Glomerular visceral epithelial cell (primary cell): ENCODE measurements around the gene CAMK1D.

ENCODE experiments used
- DNase-seq: peaks from one replicate; pipeline ENCODE4 v3.0.0-alpha.2; 2016; ENCODE audit errors: extremely low spot score

The CAMK1D gene

DNA sequence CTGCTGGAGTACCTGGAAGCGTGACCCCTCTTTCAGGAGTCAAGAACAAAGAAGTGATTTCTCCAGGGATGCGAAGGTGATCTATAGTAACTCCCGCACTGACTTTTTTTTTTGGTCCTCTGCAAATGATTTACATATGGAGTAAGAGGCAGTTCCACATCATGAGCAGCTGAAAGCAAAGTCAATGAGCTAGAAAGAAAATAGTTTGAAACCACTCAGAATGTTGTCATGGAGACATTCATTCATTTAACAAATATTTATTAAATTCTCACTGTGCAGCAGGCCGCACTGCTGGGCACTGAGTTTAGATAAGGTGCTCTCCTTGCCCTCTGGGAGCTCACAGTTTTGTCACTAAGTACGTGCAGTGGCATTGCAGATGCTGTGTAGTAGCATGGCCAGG, 206.7 kb downstream of the CAMK1D start:
- peak; percentile 86 for DNase-seq

DNA sequence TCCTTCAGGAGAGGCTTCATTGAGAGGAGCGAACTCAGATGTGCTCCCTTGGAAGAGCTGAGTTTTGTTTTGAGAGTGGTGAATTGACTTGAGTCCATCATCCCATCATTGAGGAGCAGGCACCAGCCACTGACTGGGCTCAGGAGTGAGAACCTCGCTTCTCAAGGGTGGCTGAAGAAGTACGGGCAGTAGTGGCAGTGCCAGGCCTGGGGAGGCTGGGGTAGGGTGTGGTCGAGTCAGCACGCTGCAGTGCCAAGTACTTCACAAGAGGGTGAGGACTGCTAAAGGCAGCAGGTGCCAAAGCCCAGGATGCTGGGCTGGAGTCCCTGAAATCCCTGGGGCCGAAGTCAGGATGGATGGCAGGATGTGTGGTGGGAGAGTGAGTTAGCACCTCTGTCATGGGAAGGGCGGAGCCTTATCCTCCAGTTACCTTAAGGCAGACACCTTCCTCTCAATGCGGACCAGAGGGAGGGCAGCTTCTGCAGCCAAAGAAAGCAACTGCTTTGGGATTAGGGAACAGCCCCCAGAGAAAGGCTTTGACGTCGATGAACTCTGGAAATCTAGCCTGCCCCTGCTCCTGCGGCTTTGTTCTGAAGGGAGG, 210.3 kb downstream of the CAMK1D start:
- DNase-seq: no peak

DNA sequence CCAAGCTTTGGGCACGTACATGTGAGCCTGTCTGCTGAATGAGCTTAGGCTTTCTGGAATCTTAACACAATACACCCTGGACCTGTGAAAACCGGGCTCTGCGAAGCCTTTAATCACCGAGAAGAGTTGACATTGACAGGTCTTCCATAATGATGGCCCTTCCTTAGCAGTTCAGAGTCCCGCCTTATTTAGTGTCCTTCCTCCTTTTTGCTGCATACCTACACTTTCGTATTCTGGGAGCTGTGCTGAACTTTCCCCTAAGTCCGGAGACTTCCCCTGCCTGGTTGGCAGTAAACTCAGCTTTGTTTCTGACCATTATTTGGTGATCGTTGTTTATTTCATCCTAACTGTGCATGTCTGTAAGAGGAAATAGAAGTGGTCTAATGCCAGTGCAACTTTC, 212.0 kb downstream of the CAMK1D start:
- DNase-seq: no peak

DNA sequence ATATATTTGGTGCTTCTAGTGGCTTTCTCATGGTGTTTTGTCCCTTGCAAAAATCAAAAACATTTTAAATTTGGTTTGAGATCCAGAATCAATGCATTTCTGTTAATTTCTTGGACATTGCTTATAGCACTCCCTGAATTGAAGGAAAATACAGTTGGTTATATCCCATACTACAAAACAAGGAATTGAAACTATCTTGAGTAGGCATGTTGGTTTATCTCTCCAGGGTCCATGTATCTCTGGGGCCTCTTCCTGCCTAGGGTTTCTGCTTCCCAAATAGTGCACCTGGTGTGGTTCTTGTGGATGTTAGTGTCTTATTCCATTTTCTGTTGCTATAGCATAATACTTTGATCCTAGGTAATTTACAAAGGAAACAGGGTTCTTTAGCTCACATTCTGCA, 212.4 kb downstream of the CAMK1D start:
- DNase-seq: no peak

- no peak for DNase-seq
Observed at GRCh38 chr10:12563489-12563888, 214.1 kb downstream of the CAMK1D start.

DNA sequence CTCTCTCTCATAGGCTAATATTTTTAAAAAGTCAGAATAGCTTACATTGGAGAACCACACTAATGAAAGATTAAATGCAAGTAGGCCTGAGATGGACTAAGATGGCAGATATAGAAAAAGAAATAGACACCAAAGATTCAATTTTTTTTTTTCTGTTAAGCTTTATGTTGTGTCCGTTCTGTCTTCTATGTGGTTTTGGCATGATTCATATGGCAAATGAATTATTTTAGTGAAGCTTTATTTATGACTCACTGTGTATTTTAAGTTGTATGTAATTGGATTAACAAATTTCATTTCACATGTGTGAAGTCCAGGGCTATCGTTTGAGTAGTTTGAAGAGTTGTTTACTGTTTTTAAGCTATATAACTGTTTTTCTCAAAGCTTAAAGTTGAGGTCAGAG, 214.8 kb downstream of the CAMK1D start:
- DNase-seq: peak; percentile 39

DNA sequence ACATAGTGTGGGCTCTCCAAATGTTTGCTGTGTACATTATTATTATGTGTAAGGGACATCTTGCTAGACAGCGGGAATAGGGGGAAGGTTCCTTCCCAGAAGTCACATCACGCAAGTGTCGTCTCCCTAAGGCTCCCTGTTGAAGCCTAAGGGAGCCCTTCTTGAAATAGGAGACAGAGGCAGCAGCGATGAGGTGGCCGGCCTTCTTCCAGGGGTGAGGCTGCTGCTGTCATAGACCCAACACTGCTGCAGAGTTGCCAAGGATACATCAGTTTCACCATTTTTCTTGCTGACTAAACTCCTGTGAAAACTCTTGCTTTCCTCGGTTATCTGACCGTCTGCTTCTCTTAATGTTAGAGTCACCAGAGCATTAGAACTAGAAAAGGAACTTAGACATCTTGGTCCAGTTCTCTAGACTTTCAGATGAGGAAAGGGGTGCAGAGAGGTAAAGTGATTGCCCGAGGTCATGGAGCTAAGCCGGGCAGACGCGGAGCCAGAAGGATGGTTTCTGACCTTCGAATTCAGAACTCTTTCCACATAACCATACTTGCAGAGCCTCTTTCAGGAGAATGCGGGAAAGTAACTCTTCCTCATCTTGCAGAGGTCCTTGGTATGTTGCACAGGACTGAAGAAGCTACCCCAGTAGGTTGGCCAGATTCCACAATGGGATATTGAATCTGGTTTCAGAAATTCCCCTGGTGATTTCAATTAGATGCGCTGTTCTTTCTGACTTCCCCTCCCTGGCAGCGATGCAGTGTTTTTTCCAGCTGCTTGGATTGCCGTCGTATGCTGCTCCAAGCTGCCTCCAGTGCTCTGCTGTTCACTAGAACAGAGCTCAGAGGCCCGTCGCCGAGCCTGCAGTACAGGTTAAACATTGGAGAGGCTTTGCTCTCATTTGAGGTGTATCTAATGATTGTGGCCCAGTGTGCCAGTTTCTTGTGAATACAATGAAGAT, 217.1 kb downstream of the CAMK1D start:
- no peak for DNase-seq

GRCh38 chr10:12568391-12569009, 219.2 kb downstream of the CAMK1D start:
- no peak for DNase-seq

DNA sequence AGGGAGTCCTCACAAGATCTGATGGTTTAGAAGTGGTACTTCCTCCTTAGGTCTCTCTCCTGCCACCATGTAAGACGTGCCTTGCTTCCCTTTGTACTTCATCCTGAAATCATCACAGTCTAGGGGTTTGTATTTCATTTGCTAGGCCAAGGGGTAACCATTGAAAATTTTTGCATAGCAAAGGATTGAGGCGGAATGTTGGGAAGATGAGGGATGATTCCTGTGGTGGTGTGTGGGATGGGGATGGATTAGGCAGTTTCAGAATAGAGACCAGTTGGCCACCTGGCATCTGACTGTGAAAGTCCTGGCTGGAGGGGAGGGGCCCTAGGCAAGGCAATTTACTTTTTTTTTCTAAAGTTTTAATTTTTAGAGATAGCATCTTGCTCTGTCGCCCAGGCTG, 222.9 kb downstream of the CAMK1D start:
- no peak for DNase-seq

DNA sequence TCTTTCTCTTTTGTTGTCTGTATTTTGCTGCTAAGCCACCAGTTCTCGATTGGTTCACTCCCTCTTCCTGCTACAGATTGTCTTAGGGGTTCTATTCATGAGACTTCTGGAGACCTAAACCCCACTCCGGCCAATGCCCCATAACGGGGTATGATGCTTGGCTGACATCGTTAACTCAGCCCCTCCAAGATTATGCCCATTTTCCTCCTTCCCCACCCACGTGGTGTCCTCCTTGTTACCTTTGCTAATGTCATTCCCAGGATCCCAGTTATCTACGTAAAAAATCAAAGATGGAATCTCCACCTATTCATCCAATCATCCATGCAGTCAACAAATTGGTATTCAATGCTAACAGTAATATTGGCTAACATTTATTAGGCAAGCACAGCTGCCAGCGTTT, 228.3 kb downstream of the CAMK1D start:
- no peak for DNase-seq

- peak; percentile 57 for DNase-seq
Observed at GRCh38 chr10:12579954-12580858, 230.9 kb downstream of the CAMK1D start.

DNA sequence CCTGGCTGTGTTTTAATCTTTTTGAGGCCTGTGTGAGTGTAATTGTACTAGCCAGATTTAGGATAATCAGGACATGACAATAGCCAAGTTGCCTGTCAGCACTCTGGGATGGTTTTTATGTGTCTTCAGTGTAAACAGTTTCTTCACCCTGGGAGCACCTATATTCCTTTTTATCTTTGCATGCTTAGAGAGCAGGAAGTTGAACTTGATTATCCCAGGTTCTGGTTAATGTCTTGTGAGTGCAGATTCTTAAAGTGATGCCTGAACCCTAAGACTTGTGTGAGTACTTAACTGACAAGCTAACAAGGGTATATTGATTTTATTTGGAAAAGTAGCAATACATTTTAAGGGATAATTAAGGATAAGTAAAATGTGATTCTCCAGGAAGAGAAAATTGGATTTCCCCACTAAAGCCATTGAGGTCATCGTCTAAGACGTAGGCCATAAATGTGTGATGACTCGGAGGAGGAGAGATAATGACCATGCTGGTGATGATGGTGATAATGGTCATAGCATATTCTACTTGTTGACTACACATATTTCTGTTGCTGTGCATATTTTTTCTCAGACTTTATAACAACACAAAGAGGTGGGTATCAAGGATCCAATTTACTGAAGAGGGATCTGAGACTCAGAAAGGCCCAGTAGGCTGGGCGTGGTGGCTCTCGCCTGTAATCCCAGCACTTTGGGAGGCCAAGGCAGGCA, 234.7 kb downstream of the CAMK1D start:
- DNase-seq: no peak

DNA sequence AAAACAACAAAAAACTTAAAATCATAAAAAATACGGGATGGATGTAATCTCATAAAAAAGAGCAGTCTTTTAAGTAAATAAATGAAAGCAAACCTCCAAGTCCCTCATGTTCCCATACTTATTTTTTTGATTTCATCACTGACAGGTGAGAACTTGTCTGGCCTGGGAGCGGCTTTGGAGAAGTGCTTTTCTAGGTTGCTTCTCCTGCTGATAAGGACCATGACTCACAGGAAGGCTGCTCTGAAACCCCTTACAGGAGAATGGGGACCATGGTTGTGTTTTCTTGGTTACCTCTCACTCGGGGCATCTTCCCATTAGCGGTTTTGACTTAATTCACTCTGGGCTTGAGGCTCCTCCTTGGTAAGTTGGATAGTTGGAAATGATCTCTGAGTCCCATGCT, 237.4 kb downstream of the CAMK1D start:
- no peak for DNase-seq

DNA sequence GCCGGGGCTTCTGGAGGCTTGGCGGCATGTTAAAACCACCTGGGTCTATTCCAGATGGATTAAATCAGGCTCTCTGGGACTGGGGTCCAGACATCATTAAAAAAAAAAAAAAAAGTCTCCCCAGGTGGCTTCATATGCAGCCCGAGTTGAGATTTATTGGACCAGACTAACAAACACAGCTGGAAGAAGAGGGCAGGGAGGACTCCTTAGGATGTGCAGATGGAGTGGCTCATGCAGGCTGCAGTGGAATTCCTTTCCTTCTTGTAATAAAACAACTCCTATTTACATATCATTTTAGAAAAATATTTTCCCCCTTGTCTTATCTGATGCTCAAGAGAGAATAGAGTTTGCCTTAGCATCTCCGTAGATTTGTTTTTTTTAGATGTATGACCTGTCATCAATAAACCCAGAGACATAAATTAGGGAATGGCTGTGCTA, 238.1 kb downstream of the CAMK1D start:
- DNase-seq: no peak

DNA sequence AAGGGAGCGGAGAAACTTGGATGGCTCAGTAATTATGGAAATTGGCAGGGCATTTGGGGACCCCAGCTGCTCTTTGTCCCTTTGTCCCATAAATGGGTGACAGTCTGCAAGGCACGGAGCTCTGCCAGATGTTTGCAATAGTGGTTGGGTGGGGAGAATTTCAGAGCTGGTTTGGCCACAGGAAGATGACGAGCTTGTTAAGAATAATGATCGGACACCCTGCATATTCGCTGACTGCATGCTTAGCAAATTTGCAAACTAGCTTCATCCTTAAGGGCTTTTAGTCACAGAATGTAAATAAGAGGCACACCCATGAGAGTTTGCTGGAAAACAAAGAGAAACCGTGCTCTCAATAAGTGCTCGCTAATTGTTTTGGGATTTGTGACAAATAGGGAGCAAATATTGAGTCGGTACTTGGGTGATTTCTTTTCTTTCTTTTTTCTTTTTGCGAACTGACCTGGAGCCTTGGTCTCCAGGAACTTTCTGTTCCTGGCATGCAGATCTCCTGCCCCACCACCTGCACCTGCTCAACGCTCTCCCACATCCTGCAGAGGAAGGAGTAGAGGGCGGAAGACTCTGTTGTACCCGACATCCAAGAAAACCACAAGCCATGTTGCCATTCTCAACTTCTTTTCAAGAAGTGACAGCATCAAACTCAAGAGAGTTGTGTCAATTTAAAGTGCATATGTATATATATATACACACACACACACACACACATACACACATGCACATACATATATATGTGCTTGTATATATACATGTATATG, 238.9 kb downstream of the CAMK1D start:
- DNase-seq: no peak

GRCh38 chr10:12589291-12589690, 239.9 kb downstream of the CAMK1D start:
- no peak for DNase-seq

GRCh38 chr10:12589791-12590190, 240.4 kb downstream of the CAMK1D start:
- DNase-seq: no peak

DNA sequence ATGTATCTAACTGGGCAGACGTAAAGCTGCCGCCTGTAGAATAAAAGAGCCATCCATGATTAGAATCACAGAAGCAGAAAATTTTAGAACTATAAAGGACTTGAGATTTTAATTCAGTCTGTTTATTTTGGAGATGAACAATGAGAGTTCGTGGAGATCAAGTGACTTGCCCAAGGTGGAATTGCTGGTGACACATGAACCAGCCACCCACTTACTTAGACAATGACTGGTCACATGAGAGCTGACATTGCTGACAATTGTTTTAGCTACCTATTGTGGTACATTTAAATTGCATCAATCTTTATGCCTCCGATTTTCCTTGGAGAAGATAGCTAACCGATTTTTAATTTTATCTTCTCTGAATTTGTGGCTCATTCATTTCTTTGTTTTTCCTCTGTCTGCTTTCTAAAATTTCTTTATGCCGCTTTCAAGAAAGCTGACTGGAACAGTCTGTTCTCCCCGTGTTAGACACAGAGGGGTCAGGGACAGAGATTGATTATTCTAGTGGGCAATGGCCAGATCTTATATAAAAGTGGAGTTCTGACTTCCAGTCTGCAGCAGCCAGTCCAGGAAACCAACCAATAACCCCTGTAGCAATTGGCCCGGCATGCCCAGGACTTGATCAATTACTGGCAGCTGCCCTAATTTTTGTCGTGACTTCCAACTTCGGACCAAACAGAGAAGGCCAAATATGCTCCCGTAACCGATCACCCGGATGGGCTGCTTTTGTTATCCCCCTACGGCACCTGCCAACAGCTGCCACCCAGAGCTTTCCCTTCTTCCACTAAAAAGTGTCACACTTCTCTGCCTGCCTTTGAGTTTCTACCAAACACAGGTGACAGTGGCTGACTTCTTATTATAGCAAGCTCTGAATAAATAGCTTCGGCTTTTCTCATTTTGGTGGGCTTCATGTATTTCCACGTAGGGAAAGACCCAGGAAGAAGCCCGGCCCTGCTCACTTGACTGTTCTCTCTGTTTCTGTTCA, 241.6 kb downstream of the CAMK1D start:
- DNase-seq: no peak

DNA sequence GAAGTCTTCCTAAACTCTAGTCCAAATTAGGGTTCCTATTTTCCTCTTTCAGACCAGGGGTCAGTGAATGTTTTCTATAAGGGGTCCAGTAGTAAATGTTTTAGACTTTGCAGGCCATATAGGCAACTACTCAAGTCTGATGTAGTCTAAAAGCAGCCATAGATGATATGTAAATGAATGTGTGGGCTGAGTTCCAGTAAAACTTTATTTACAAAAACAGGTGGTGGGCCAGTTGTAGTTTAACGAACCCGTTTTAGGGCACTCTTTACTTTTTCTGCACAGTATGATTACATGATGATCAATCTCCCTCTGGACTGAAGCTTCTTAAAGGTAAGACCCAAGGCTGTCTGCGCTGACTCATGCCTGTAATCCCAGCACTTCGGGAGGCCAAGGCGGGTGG, 243.6 kb downstream of the CAMK1D start:
- DNase-seq: no peak
